GM13977 (cell line): Measurements from ENCODE around the gene SMYD2.

ENCODE experiments used
- DNase-seq: peaks from one replicate; pipeline ENCODE4 v3.0.0; 2012; ENCODE audit warnings: low spot score
- CTCF ChIP-seq: IDR thresholded peaks from 2 replicates; pipeline ENCODE4 v1.5.1; 2012; ENCODE audit warnings: mild to moderate bottlenecking, control low read depth; ENCODE audit not compliant: insufficient read depth; ENCODE audit errors: extremely low read depth, missing control alignments
- in situ Hi-C: fragments of 300-500 bp; cut with MboI; formaldehyde crosslinking; loops from one replicate; pipeline ENCODE4 v1.12.0; 2022; ENCODE audit warnings: low sequenced_read_pairs, low pct_unique_long_range_greater_than_20kb, mixed read lengths, inconsistent platforms; ENCODE audit not compliant: unreplicated experiment

SMYD2 gene

DNA sequence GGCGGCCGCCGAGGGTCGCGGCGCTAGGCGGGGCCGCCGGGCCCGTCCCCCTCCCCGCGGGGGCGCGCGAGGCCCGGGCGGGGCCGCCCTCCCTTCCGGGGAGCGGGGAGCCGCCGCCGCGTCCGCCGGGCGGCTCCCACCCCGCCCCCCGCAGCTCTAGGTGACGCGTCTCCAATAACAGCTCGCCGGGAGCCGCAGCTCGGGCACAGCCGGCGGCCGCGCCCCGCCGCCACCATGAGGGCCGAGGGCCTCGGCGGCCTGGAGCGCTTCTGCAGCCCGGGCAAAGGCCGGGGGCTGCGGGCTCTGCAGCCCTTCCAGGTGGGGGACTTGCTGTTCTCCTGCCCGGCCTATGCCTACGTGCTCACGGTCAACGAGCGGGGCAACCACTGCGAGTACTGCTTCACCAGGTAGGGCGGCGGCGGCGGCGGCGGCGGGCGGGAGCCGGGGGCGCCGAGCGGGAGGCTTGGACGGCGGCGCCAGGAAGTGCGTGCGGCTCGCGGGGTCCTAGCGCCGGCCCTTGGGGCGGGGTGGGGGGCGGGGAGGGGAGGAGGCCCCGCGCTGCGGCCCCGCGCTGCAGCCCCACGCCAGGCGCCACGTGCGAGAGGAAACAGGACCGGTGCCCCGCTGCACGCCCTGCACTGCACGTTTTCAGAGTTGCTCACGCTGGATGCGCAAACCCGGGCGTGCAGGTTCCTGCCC is at the start of gene SMYD2:
Gene SMYD2, plus strand, starts transcription at position 139 of the 699 bp plus-strand sequence. Its CDS starts 96 bp downstream, at position 235.
- in situ Hi-C loops: no loop called here
- TF ChIP-seq CTCF: no peak
- peak; percentile 86 for DNase-seq

- TF ChIP-seq CTCF: no peak
- in situ Hi-C loops: no loop called here
- no peak for DNase-seq
These were observed 46.9 kb upstream of the SMYD2 start for GRCh38 chr1:214233856-214234634.

DNA sequence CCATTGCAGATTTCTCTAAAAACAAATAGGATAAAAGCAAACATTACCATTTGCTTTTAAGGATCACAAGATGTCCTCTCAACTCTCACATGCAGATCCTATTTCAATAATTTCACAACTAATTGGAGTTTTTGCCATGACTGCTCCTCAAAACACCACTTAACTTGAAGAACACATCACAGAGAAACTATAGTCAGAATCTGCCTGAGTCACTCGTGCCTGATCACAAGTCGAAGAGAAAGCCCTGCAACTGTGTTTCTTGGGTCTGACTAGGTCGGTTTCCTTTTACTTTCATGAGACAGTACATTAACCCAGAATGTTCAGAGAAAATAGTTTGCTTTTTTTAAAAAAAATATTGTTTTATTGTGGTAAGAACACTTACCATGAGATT is 46.3 kb upstream of the SMYD2 start:
- in situ Hi-C loops: no loop called here
- no peak for DNase-seq

DNA sequence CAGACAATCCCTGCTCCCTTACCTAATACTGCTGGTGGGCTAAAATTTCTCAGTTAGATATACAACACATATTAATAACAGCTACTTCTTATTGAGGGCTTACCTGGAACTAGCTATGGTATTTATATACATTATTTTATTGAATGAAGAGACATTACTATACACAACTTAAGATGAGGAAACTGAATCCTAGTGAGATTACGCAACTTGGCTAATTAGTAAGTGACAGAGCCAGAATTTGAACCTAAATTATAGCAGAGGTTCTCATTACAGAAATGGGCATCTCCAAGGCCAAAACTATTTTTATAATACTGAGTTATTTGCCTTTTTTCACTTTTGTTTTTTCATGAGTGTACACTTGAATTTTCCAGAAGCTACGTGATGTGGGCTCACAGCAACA is 44.5 kb upstream of the SMYD2 start:
- DNase-seq: no peak
- TF ChIP-seq CTCF: no peak
- in situ Hi-C loops: no loop called here

More for the DNA sequence above, 46.3 kb upstream of the SMYD2 start:
- no peak for TF ChIP-seq CTCF

DNA sequence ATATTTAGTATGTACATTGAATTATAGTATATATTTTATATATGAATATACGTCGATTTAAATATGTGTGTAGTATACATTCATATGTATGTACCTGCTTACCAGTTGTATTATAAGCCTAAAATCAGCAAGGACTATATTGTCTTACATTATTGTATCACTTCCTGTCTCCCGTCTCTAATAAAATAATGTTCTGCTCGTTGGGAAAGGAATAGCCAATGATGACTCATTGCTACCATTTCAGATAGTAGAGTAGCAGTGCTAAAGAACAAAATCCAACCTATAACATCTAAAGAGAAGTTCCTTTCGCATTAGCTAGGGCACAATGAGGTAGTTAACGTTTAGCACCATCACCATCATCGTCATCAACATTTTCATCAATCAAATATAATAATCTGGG is 39.9 kb upstream of the SMYD2 start:
- DNase-seq: no peak
- no peak for TF ChIP-seq CTCF
- in situ Hi-C loops: no loop called here

- no peak for TF ChIP-seq CTCF
- DNase-seq: no peak
- in situ Hi-C loops: no loop called here
These were observed 36.7 kb upstream of the SMYD2 start for GRCh38 chr1:214244252-214244651.
